ENCODE measurements around the gene ADAMTS2.

Gene ADAMTS2

DNA sequence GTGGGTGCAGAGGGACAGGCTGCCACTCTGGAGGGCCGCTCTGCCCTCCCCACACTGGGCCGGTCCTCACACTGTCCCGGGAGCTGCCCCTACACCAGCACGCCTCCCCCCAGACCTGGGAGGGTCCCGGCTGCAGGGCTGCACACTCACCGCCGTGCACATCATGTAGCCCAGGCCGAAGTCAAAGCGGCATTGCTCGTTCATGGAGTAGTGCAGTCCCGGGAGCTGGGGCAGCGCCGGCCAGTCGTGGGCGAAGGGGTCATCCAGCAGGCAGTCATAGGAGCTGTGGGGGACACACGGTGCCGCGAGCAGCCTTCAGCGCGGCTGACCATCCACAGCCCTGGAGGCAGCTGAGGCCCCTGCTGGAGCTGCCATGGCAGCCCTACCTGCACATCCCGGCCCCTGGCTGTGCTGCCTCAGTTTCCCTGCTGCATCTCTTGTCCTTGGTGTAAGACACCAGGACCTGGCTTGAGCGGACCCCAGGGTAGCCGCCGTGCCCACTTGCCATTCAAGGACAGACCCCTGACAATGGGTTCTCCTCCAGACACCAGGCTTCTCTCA, 191.8 kb downstream of the ADAMTS2 start:
- DNase-seq: no peak

- no peak for DNase-seq
Measured at GRCh38 chr5:179152941-179153340, 192.3 kb downstream of the ADAMTS2 start.

GRCh38 chr5:179152144-179152895, 192.9 kb downstream of the ADAMTS2 start:
- no peak for DNase-seq

DNA sequence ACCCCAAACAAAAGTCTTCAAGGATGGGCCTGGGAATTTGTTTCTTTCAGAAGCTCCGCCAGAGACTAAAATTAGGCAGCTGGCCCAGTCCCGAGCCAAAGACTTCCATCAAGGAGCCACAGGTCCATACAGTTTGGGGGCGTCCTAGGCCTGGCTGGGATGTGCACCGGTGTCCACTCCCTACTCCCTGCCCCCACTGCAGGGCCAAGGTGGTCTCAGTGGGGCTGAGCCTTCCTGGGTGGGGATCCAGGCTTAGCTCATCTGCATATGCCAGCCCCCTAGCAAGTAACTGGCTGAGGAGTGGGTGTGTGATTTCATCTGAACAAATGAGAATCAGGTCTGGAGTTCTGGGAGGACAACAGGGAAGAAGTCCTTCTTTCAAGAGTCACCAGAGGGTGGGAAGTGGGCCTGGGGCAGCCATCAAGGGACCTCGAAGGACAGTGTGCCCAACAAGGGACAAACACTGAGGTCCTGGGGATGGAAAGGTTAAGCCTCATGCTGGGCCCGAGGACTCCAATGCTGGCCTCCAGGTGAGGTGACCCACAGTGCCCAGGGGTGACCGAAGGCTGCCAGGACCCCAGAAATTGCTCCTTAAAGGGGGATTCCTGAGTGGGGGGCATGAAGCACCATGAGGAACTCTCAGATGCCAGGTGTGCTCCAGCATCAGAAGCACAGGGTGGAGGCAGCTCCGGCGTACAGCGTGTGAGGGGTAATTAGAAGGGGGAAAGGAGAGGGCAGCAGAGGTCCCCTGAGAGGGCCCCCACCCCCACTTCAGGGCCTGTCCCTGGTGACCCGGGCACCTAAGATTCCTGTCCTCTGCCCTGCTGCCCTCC, 193.8 kb downstream of the ADAMTS2 start:
- no peak for DNase-seq

GRCh38 chr5:179150011-179150410, 195.2 kb downstream of the ADAMTS2 start:
- DNase-seq: no peak

DNA sequence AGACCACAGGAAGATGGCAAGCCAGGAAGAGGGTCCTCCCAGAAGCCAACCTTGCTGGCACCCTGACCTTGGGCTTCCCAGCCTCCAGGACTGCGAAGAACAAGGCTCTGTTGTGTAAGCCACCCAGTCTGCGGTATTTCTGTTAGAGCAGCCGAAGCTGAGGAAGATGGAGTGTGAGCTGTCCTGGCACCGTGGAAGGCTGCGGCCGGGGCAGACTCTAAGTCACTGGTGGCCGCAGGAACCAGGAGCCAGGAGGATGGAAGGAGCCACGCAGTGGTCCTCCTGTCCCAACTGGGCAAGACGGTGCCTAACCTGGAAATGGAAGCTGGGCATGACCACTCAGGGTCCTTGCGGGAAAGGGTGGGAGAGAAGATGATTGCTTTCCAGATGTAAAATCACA, 196.0 kb downstream of the ADAMTS2 start:
- DNase-seq: no peak

GRCh38 chr5:179148703-179149170, 196.5 kb downstream of the ADAMTS2 start:
- DNase-seq: no peak

- DNase-seq: no peak
Measured at GRCh38 chr5:179147991-179148702, 197.1 kb downstream of the ADAMTS2 start.

DNA sequence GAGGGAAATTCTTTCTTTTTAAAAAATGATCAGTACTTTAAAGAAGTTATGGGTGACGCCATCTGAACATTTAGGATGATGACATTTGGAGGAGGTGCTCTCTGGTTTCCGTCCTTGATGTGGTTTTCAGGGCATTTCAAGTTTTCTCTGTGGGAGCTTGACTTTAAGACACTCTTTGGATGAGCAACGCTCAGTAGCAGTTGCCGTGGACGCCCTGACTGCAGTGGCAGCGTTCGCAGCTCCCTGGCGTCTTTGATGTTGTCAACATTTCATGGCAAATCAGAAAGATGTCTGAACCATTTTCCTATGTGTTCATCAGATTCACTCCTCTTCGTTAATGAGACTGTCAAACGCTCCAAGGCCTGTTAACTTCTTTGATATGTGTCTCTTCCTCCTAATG, 199.0 kb downstream of the ADAMTS2 start:
- peak; percentile 17 for DNase-seq

DNA sequence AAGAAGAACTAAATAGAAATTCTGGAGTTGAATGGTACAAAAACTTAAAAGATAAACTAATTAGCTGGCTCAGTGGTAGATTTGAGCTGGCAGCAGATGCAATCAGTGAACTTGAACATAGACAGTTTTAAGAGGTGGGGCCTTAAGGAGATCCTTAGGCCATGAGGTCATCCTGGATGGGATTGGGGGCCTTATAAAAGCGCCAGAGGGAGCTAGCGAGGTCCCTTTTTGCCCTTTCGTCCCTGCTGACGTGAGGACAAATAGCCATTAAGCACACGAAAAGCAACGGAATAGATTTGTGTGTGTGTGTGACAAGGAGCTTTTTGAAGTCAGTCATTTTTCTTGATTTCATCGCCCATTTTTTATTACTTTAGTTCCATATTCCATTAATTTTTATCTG, 201.8 kb downstream of the ADAMTS2 start:
- DNase-seq: no peak

GRCh38 chr5:179142434-179143198, 202.6 kb downstream of the ADAMTS2 start:
- no peak for DNase-seq

- no peak for DNase-seq
Measured at GRCh38 chr5:179141867-179142266, 203.4 kb downstream of the ADAMTS2 start.

DNA sequence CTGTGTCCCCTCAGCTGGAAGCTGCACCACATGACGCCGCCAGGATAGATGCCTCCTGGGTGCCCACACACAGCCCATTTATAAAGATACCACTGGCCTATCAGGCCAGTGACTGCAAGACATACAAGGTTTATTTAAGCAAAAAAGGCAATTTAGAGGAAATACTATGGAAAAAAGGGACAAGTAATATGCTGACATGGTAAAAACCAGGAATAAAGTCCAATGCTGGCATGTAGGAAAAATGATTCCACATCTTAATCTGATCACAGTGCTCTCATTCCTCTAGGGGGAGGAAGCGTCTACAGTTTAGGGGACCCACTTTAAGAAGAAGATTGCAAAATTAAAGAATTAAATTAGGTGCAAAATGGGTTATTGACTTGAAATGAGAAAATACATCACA, 205.0 kb downstream of the ADAMTS2 start:
- DNase-seq: no peak

GRCh38 chr5:179139936-179140235, 205.4 kb downstream of the ADAMTS2 start:
- DNase-seq: no peak

- DNase-seq: no peak
Measured at GRCh38 chr5:179139111-179139935, 205.9 kb downstream of the ADAMTS2 start.

DNA sequence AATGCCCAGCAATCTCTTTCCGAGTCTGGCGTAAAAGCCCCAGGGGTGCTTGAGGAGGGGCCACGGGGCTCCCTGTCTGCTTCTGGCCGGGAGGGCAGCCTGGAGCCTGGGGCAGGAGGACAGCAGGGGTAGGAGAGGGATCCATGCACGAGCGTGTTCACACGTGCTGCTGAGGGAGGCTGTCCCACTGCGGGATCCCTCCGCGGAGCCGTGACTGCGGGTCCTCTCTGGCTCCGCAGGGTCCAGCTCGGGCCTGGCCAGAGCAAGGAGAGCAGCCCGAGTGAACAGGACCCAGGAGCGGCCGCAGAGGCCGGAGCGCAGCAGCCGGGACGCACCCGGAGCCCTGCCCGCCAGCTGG, 206.7 kb downstream of the ADAMTS2 start:
- no peak for DNase-seq

DNA sequence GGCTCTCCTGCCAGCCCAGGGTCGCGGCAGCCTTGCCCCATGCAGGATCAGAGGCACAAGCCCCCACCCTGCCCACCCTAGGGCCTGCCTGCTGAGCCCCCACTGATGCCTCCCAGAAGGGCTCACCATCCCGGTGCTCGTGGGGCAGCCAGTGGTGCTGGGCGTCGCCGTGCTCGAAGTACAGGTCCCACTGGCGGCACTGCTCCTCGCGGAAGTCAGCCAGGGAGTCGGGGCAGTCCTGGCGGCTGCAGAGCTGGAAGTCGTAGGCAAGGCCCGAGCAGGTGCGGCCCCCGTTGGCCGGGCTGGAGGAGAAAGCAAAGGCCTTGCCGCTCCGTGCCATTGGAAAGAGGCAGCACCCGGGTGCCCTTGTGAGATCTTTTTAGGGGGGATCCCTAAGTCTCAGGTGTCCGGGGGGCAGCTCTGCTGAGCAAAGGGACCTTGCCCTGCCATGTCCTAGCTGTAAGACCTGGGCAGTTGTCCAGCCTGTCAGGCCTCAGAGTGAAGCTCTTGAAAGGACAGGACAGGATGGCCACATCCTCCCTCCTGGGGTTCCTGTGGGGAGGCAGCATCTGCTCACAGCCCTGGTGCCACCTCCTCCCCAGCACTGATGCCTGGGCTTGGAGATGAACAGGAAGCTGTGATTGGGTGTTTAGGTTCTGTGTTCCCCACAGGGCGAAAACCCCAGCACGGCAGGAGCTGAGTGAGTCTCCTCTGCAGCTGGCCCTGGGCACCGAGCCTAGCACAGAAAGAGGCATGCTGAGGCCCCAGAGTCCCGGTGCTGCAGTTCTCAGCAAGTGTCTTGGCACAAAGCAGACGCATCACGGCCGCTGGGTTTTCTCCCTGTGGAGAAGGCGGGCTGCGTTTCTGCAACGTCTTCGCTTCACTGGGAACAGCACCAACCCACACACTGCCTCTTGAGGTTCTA, 207.4 kb downstream of the ADAMTS2 start:
- no peak for DNase-seq

- DNase-seq: no peak
Measured at GRCh38 chr5:179137016-179137642, 208.1 kb downstream of the ADAMTS2 start.

DNA sequence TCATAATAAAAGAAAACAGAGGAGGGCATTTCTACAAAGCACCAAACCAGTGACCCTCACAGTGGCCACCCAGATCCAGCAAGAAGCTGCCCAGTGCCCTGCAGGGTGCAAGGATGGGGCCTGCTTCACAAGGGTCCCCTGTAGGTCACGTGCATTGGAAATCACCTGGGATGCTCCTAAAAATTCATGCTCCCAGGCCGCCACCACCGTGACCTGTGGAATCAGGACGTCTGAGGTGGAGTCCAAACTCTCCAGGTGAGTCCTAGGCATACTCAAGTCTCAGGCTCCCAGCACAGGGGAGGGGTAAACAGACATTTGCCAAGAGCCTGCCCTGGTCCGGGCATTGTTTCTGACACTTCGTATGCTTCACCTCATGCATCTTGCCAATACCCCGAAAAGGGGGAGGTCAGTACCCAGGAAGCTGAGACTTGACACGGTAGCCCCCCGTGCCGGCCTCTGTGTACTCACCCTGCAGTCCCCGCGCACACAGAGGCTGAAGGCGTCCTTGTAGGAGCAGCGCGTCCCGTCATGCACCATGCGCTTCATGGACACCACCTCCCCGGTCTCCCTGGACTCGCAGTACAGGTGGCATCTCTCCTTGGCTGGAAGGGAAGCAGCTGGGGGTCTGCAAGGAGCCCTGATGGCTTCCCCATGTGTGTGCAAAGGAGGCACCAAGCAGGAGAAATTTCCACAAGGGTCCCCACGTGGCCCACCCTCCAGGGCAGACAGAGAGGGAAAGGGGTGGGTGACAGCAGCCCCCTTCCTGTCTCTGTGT, 209.6 kb downstream of the ADAMTS2 start:
- DNase-seq: no peak
